ENCODE results near the gene ISG20L2. TPM values are rescaled to one million over a fixed set of nuclear protein-coding genes. Genes with fewer than 3 reads are reported as not detected.
"Not testable (repeated sequence)": the region's sequence is repeated elsewhere in the genome, so short reads cannot be mapped to it uniquely, and the experiment has no call there.

The ISG20L2 gene
- total and polyA plus RNA-seq, 4 donors = 11.7 to 26.9 (median 20.4) TPM

GRCh38 chr1:156767879-156768604 is 39.5 kb upstream of the ISG20L2 start:
- WGBS, 2 donors = 1% methylated on average over 27 to 31 of the region's 31 CpGs
- ATAC-seq (ENCODE audit: low FRiP score) (no peak), DNase-seq (peak; percentile 69 to 86)
- H3K4me3 ChIP-seq (ENCODE audit: low read length in 2 of 2) = peak overlapping the region; percentile 75 to 91
- H3K36me3 ChIP-seq (ENCODE audit: control insufficient read depth in 1 of 2, insufficient read depth in 2 of 2, low read length in 1 of 2) = no peaks in the 10 kb centered on the region
- H3K9me3 ChIP-seq (ENCODE audit: control insufficient read depth, low read length) = no peaks in the 10 kb centered on the region
- intact Hi-C loops (cut with DNase I) = loop anchor here (1.0 to 10.0 kb wide), 4 partner anchors 17 to 83 kb away; partner anchors contain the start of genes HDGF (in 1 of the 2), ISG20L2 (in 1 of the 2), METTL25B (in 1 of the 2) and MRPL24 (in 1 of the 2)
- peaks cover 4 to 10% of the 10 kb centered on the region in 2 donors for H3K4me1 ChIP-seq (ENCODE audit: control insufficient read depth in 1 of 2, insufficient read depth in 2 of 2, low read length in 2 of 2)
- peak overlapping the region in 1 of 2 donors; percentile 83 for H3K27ac ChIP-seq (ENCODE audit: low read depth in 1 of 2, low read length in 2 of 2)
- no peaks in the 10 kb centered on the region for H3K27me3 ChIP-seq (ENCODE audit: control insufficient read depth in 1 of 2, insufficient read depth in 2 of 2, low read length in 1 of 2)

GRCh38 chr1:156767101-156767878 is 38.7 kb upstream of the ISG20L2 start, which contains the start of gene PRCC:
Gene PRCC, plus strand, starts transcription at chr1:156767535. Its CDS starts 237 bp downstream, at chr1:156767772.
- DNase-seq = peak; percentile 98 to 99
- H3K27me3 ChIP-seq (ENCODE audit: control insufficient read depth in 1 of 2, insufficient read depth in 2 of 2, low read length in 1 of 2) = no peaks in the 10 kb centered on the region
- no peaks in the 10 kb centered on the region for H3K9me3 ChIP-seq (ENCODE audit: control insufficient read depth, low read length)
- peaks cover 2 to 3% of the 10 kb centered on the region in 2 donors for H3K4me1 ChIP-seq (ENCODE audit: control insufficient read depth in 1 of 2, insufficient read depth in 2 of 2, low read length in 2 of 2)
- H3K27ac ChIP-seq (ENCODE audit: low read depth in 1 of 2, low read length in 2 of 2) = peak within 1 kb of the TSS in 1 of 2 donors; percentile 83
- peak; percentile 98 for ATAC-seq (ENCODE audit: low FRiP score)
- intact Hi-C loops (cut with DNase I) = loop anchor here (1.0 to 10.0 kb wide), 4 partner anchors 16 to 82 kb away; partner anchors contain the start of genes HDGF (in 1 of the 2), ISG20L2 (in 1 of the 2), METTL25B (in 1 of the 2) and MRPL24 (in 1 of the 2)
- 0% methylated on average over 45 to 50 of the region's 50 CpGs for WGBS, 2 donors
- H3K36me3 ChIP-seq (ENCODE audit: control insufficient read depth in 1 of 2, insufficient read depth in 2 of 2, low read length in 1 of 2) = no peaks in the 10 kb centered on the region
- H3K4me3 ChIP-seq (ENCODE audit: low read length in 2 of 2) = peak within 1 kb of the TSS; percentile 75 to 91

- Histone ChIP-seq H3K27me3 (ENCODE audit: control insufficient read depth in 1 of 2, insufficient read depth in 2 of 2, low read length in 1 of 2) (no peaks in the 10 kb centered on the region), H3K9me3 (ENCODE audit: control insufficient read depth, low read length) (no peaks in the 10 kb centered on the region), H3K36me3 (ENCODE audit: control insufficient read depth in 1 of 2, insufficient read depth in 2 of 2, low read length in 1 of 2) (no peaks in the 10 kb centered on the region), H3K27ac (ENCODE audit: low read depth in 1 of 2, low read length in 2 of 2) (peak overlapping the region in 1 of 2 donors; percentile 53), H3K4me1 (ENCODE audit: control insufficient read depth in 1 of 2, insufficient read depth in 2 of 2, low read length in 2 of 2) (peaks cover 2 to 3% of the 10 kb centered on the region in 2 donors), H3K4me3 (ENCODE audit: low read length in 2 of 2) (peak overlapping the region; percentile 53 to 74)
- 7% methylated on average over 14 of the region's 14 CpGs for WGBS, 2 donors
- DNase-seq = no peak
- intact Hi-C loops (cut with DNase I) = loop anchor here (1.0 to 10.0 kb wide), 5 partner anchors 14 to 82 kb away; partner anchors contain the start of genes HDGF (in 1 of the 2), ISG20L2 (in 1 of the 2), METTL25B (in 1 of the 2) and MRPL24 (in 1 of the 2)
- ATAC-seq (ENCODE audit: low FRiP score) = peak; percentile 9
Observed at GRCh38 chr1:156766298-156767100, 37.9 kb upstream of the ISG20L2 start.

- intact Hi-C loops (cut with DNase I) = loop anchor here (1.0 to 10.0 kb wide), 4 partner anchors 13 to 81 kb away; partner anchors contain the start of genes HDGF (in 1 of the 2), ISG20L2 (in 1 of the 2) and METTL25B (in 1 of the 2)
- DNase-seq (no peak), ATAC-seq (ENCODE audit: low FRiP score) (no peak)
- H3K36me3 ChIP-seq (ENCODE audit: control insufficient read depth in 1 of 2, insufficient read depth in 2 of 2, low read length in 1 of 2) = no peaks in the 10 kb centered on the region
- 94 to 97% methylated on average over 5 of the region's 5 CpGs for WGBS, 2 donors
- H3K4me1 ChIP-seq (ENCODE audit: control insufficient read depth in 1 of 2, insufficient read depth in 2 of 2, low read length in 2 of 2) = peaks cover 2 to 3% of the 10 kb centered on the region in 2 donors
- H3K4me3 ChIP-seq (ENCODE audit: low read length in 2 of 2) = no peak overlapping the region
- no peaks in the 10 kb centered on the region for H3K27me3 ChIP-seq (ENCODE audit: control insufficient read depth in 1 of 2, insufficient read depth in 2 of 2, low read length in 1 of 2)
- no peaks in the 10 kb centered on the region for H3K9me3 ChIP-seq (ENCODE audit: control insufficient read depth, low read length)
- H3K27ac ChIP-seq (ENCODE audit: low read depth in 1 of 2, low read length in 2 of 2) = no peak overlapping the region
Observed at GRCh38 chr1:156765666-156766065, 37.1 kb upstream of the ISG20L2 start.

GRCh38 chr1:156765136-156765535 is 36.6 kb upstream of the ISG20L2 start:
- ATAC-seq (ENCODE audit: low FRiP score); DNase-seq; H3K27ac ChIP-seq (ENCODE audit: low read depth in 1 of 2, low read length in 2 of 2); H3K27me3 ChIP-seq (ENCODE audit: control insufficient read depth in 1 of 2, insufficient read depth in 2 of 2, low read length in 1 of 2); H3K4me3 ChIP-seq (ENCODE audit: low read length in 2 of 2); H3K4me1 ChIP-seq (ENCODE audit: control insufficient read depth in 1 of 2, insufficient read depth in 2 of 2, low read length in 2 of 2); H3K36me3 ChIP-seq (ENCODE audit: control insufficient read depth in 1 of 2, insufficient read depth in 2 of 2, low read length in 1 of 2); H3K9me3 ChIP-seq (ENCODE audit: control insufficient read depth, low read length): not testable (repeated sequence)
- WGBS, 2 donors = 94 to 95% methylated on average over 15 of the region's 15 CpGs
- intact Hi-C loops (cut with DNase I) = loop anchor here (5.0 to 10.0 kb wide), 2 partner anchors 38 to 80 kb away; partner anchors contain the start of genes ISG20L2 (in 1 of the 2) and METTL25B (in 1 of the 2)

- Histone ChIP-seq H3K4me1 (ENCODE audit: control insufficient read depth in 1 of 2, insufficient read depth in 2 of 2, low read length in 2 of 2) (peaks cover 0 to 2% of the 10 kb centered on the region in 2 donors), H3K27me3 (ENCODE audit: control insufficient read depth in 1 of 2, insufficient read depth in 2 of 2, low read length in 1 of 2) (no peaks in the 10 kb centered on the region), H3K4me3 (ENCODE audit: low read length in 2 of 2) (no peak overlapping the region), H3K27ac (ENCODE audit: low read depth in 1 of 2, low read length in 2 of 2) (no peak overlapping the region), H3K9me3 (ENCODE audit: control insufficient read depth, low read length) (no peaks in the 10 kb centered on the region), H3K36me3 (ENCODE audit: control insufficient read depth in 1 of 2, insufficient read depth in 2 of 2, low read length in 1 of 2) (no peaks in the 10 kb centered on the region)
- ATAC-seq (ENCODE audit: low FRiP score) (no peak), DNase-seq (no peak)
- 76% methylated on average over 4 of the region's 4 CpGs for WGBS, 2 donors
- intact Hi-C loops (cut with DNase I) = loop anchor here in 1 of 2 donors (10.0 kb wide), 1 partner anchor 76 kb away; no protein-coding TSS in a partner anchor
Observed at GRCh38 chr1:156760796-156761104, 32.2 kb upstream of the ISG20L2 start.

GRCh38 chr1:156760092-156760795 is 31.7 kb upstream of the ISG20L2 start:
- DNase-seq (no peak), ATAC-seq (ENCODE audit: low FRiP score) (no peak)
- no peak overlapping the region for H3K4me3 ChIP-seq (ENCODE audit: low read length in 2 of 2)
- H3K27ac ChIP-seq (ENCODE audit: low read depth in 1 of 2, low read length in 2 of 2) = no peak overlapping the region
- intact Hi-C loops (cut with DNase I) = loop anchor here in 1 of 2 donors (10.0 kb wide), 1 partner anchor 75 kb away; no protein-coding TSS in a partner anchor
- no peaks in the 10 kb centered on the region for H3K9me3 ChIP-seq (ENCODE audit: control insufficient read depth, low read length)
- no peaks in the 10 kb centered on the region for H3K27me3 ChIP-seq (ENCODE audit: control insufficient read depth in 1 of 2, insufficient read depth in 2 of 2, low read length in 1 of 2)
- WGBS, 2 donors = 51 to 54% methylated on average over 6 of the region's 6 CpGs
- H3K4me1 ChIP-seq (ENCODE audit: control insufficient read depth in 1 of 2, insufficient read depth in 2 of 2, low read length in 2 of 2) = peaks cover 0 to 2% of the 10 kb centered on the region in 2 donors
- no peaks in the 10 kb centered on the region for H3K36me3 ChIP-seq (ENCODE audit: control insufficient read depth in 1 of 2, insufficient read depth in 2 of 2, low read length in 1 of 2)

Data from aorta (tissue), 5 donors.